Heart left ventricle (tissue), 13 donors: ENCODE measurements around the gene TENT5C.

Source experiments
- POLR2A ChIP-seq, 2 donors: fragments of 450-650 bp; IDR thresholded peaks; one replicate each; pipeline ENCODE4 v1.6.1; 2017; ENCODE audit warnings: antibody characterized with exemption in 2 of 2, mild to moderate bottlenecking in 2 of 2, moderate library complexity in 2 of 2
- TF ChIP-seq, protein P1 (sequence below), 12 donors: fragments of 200-600 bp; sonication (generic) in 4 of 12; IDR thresholded peaks; one replicate each; pipeline versions ENCODE4 v1.5.0 to v1.8.0; 2018 to 2022; ENCODE audit warnings: antibody characterized with exemption in 12 of 12, mild to moderate bottlenecking in 5 of 12
- donor health status: ischemic (EF 13 %, LVEDD 7.1; RV severe dilation, severe dysfunction).
- donor health status: DM: no; HTN: yes; CAD: no.
- donor health status: DM: no; HTN: no; CAD: no.
- donor health status: ischemic (EF 25% LVEDD 6.9; RV normal size, moderate dysfunction).
- donor health status: ischemic (EF 25% LVEDD 5.7; RV mildly dilated, moderate dysfunction).
- donor health status: ischemic (EF 35%, LVEDD 5.7; RV mildly dilated, moderate dysfunction).
- donor health status: nonischemic (EF 11% LVEDD 7.7; RV severe dilation, severe dysfunction).
- donor health status: DM: yes; HTN: yes; CAD: no.
- donor health status: PGD.
- donor health status: ischemic (EF 29% LVEDD 5.4; RV normal size, mild dysfunction).
- donor health status: nonischemic (EF 23%, LVEDD 6.1; RV moderate dilation, normal function).

DNA sequence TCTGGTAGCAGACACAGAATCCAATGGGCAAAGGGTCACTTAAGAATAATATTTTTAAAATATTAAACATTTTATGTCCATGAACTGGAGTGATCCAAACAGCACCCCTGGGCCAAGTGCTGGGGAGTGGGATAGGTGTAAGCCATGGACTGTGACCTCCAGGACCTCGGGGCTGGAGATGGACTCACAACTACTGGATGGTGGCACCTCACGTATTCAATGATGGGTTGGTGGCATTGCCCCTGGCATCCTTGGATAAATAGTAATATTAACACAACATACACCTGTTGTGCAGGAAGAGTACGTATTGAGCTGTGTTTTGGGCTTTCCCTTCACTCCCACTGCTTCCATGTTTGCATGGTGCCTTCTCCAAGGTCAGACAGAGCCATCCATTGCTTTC, 39.3 kb upstream of the TENT5C start:
- TF ChIP-seq, protein P1, sequence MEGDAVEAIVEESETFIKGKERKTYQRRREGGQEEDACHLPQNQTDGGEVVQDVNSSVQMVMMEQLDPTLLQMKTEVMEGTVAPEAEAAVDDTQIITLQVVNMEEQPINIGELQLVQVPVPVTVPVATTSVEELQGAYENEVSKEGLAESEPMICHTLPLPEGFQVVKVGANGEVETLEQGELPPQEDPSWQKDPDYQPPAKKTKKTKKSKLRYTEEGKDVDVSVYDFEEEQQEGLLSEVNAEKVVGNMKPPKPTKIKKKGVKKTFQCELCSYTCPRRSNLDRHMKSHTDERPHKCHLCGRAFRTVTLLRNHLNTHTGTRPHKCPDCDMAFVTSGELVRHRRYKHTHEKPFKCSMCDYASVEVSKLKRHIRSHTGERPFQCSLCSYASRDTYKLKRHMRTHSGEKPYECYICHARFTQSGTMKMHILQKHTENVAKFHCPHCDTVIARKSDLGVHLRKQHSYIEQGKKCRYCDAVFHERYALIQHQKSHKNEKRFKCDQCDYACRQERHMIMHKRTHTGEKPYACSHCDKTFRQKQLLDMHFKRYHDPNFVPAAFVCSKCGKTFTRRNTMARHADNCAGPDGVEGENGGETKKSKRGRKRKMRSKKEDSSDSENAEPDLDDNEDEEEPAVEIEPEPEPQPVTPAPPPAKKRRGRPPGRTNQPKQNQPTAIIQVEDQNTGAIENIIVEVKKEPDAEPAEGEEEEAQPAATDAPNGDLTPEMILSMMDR (IDR thresholded peaks at IDR 0.05) = no peak
- no peak for TF ChIP-seq POLR2A (IDR thresholded peaks at IDR 0.05)
